Measurements from ENCODE around the gene MAD1L1.

The MAD1L1 gene

DNA sequence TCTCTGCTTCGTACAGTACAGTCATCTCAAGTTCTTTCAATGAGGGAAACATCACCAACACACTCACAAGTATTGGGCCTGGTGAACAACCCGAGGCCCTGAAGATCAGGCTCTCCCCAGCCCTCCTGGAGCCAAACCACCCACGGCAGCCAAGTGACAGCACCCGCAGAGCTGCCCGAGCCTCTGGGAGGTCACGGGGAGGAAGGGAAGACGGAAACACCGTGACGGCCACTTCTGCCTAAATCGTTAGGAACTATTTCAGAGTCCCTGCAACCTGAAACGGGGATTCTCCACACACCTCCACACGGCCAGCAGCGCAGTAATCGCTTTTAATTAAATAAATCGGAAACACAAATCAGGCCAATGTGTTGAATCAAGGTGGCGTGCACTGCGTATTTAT, 222.6 kb downstream of the MAD1L1 start:
- Histone ChIP-seq H3K27me3 (ENCODE audit: control insufficient read depth, insufficient read depth, low read length) (no peaks in the 10 kb centered on the region), H3K36me3 (ENCODE audit: control insufficient read depth, insufficient read depth, low read length) (peaks cover 2% of the 10 kb centered on the region), H3K9ac (ENCODE audit: low read length) (no peak overlapping the region), H3K27ac (ENCODE audit: low read depth, low read length) (no peak overlapping the region), H3K4me3 (ENCODE audit: low read length) (no peak overlapping the region), H3K4me1 (ENCODE audit: control insufficient read depth, insufficient read depth, low read length) (no peaks in the 10 kb centered on the region)

GRCh38 chr7:2009541-2010001, 223.2 kb downstream of the MAD1L1 start:
- H3K9ac ChIP-seq (ENCODE audit: low read length) = no peak overlapping the region
- no peak overlapping the region for H3K4me3 ChIP-seq (ENCODE audit: low read length)
- no peaks in the 10 kb centered on the region for H3K4me1 ChIP-seq (ENCODE audit: control insufficient read depth, insufficient read depth, low read length)
- H3K27ac ChIP-seq (ENCODE audit: low read depth, low read length) = no peak overlapping the region
- H3K27me3 ChIP-seq (ENCODE audit: control insufficient read depth, insufficient read depth, low read length) = no peaks in the 10 kb centered on the region
- peaks cover 2% of the 10 kb centered on the region for H3K36me3 ChIP-seq (ENCODE audit: control insufficient read depth, insufficient read depth, low read length)

DNA sequence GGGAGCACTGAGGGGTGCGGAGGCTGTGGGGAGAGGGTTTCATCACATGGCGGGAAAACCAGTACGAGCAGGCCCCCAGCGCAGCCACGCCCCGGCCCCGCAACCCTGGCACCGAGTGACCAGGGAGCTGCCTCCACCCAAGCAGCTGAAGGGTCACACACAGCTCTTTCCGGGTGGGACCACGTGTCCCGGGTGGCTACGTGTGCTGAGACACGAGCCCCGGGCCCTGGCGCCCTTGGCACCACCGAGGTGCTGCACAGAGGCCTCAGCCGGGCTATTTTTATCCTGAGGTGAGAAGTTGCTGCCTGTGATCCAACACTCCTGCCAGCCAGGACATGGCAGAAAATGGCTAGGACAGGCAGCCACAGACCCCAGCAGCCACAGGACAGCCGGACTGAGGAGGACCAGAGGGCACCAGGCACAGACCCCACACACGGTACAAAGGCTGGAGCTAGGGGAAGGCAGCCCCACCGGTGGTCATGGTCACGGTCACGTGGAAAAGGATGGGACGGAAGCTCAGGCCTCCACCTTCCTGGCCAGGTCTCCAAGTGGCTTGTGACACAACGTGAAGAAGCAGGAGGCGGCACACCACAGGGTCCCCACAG, 223.7 kb downstream of the MAD1L1 start:
- H3K9ac ChIP-seq (ENCODE audit: low read length) = no peak overlapping the region
- peaks cover 2% of the 10 kb centered on the region for H3K36me3 ChIP-seq (ENCODE audit: control insufficient read depth, insufficient read depth, low read length)
- no peaks in the 10 kb centered on the region for H3K27me3 ChIP-seq (ENCODE audit: control insufficient read depth, insufficient read depth, low read length)
- H3K4me1 ChIP-seq (ENCODE audit: control insufficient read depth, insufficient read depth, low read length) = no peaks in the 10 kb centered on the region
- no peak overlapping the region for H3K4me3 ChIP-seq (ENCODE audit: low read length)
- no peak overlapping the region for H3K27ac ChIP-seq (ENCODE audit: low read depth, low read length)

- Histone ChIP-seq H3K27ac (ENCODE audit: low read depth, low read length) (no peak overlapping the region), H3K9ac (ENCODE audit: low read length) (no peak overlapping the region), H3K27me3 (ENCODE audit: control insufficient read depth, insufficient read depth, low read length) (no peaks in the 10 kb centered on the region), H3K4me3 (ENCODE audit: low read length) (no peak overlapping the region), H3K4me1 (ENCODE audit: control insufficient read depth, insufficient read depth, low read length) (no peaks in the 10 kb centered on the region), H3K36me3 (ENCODE audit: control insufficient read depth, insufficient read depth, low read length) (peaks cover 2% of the 10 kb centered on the region)
These were observed 224.4 kb downstream of the MAD1L1 start for GRCh38 chr7:2008101-2008935.

DNA sequence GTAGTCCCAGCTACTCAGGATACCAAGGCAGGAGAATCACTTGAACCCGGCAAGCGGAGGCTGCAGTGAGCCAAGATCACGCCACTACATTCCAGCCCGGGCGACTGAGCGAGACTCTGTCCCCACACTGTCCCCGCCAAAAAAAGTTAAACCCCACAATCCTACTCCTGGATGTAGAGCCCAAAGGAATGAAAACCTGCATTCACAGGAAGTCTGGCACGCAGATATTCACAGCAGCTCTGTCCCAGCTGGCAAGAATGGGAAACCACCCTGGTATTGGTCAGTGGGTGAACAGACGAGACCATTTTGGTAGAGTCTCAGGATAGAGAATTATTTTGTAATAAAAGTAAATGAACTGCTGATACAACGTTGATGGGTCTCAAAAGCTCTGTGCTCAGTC, 225.2 kb downstream of the MAD1L1 start:
- Histone ChIP-seq H3K4me3 (ENCODE audit: low read length) (no peak overlapping the region), H3K27me3 (ENCODE audit: control insufficient read depth, insufficient read depth, low read length) (no peaks in the 10 kb centered on the region), H3K4me1 (ENCODE audit: control insufficient read depth, insufficient read depth, low read length) (no peaks in the 10 kb centered on the region), H3K36me3 (ENCODE audit: control insufficient read depth, insufficient read depth, low read length) (peaks cover 2% of the 10 kb centered on the region), H3K9ac (ENCODE audit: low read length) (no peak overlapping the region), H3K27ac (ENCODE audit: low read depth, low read length) (no peak overlapping the region)

- Histone ChIP-seq H3K4me1 (ENCODE audit: control insufficient read depth, insufficient read depth, low read length) (no peaks in the 10 kb centered on the region), H3K4me3 (ENCODE audit: low read length) (no peak overlapping the region), H3K36me3 (ENCODE audit: control insufficient read depth, insufficient read depth, low read length) (no peaks in the 10 kb centered on the region), H3K9ac (ENCODE audit: low read length) (no peak overlapping the region), H3K27me3 (ENCODE audit: control insufficient read depth, insufficient read depth, low read length) (no peaks in the 10 kb centered on the region), H3K27ac (ENCODE audit: low read depth, low read length) (no peak overlapping the region)
These were observed 225.8 kb downstream of the MAD1L1 start for GRCh38 chr7:2006921-2007381.

GRCh38 chr7:2006231-2006771, 226.4 kb downstream of the MAD1L1 start:
- H3K27me3 ChIP-seq (ENCODE audit: control insufficient read depth, insufficient read depth, low read length) = no peaks in the 10 kb centered on the region
- H3K4me3 ChIP-seq (ENCODE audit: low read length) = no peak overlapping the region
- H3K4me1 ChIP-seq (ENCODE audit: control insufficient read depth, insufficient read depth, low read length) = no peaks in the 10 kb centered on the region
- no peak overlapping the region for H3K9ac ChIP-seq (ENCODE audit: low read length)
- no peaks in the 10 kb centered on the region for H3K36me3 ChIP-seq (ENCODE audit: control insufficient read depth, insufficient read depth, low read length)
- H3K27ac ChIP-seq (ENCODE audit: low read depth, low read length) = no peak overlapping the region

DNA sequence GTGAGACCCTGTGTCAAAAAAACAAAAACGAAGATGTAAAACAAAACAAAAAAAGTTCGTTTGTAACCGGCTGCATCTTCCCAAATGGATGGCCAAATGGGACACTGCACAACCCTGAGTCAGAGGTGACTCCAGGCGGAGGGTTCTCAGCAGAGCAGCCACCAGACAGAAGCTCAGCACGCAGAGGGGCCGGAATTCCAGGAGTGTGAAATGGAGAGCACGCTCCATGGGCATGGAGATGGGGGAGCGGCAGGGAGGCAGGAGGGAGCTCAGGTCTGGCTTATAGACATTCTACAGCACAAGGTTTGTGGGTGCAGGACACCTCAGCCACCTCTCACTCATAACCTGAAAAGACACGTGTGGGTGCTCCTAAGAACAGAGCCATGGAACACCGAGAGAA, 227.0 kb downstream of the MAD1L1 start:
- Histone ChIP-seq H3K36me3 (ENCODE audit: control insufficient read depth, insufficient read depth, low read length) (no peaks in the 10 kb centered on the region), H3K4me1 (ENCODE audit: control insufficient read depth, insufficient read depth, low read length) (no peaks in the 10 kb centered on the region), H3K9ac (ENCODE audit: low read length) (no peak overlapping the region), H3K27me3 (ENCODE audit: control insufficient read depth, insufficient read depth, low read length) (no peaks in the 10 kb centered on the region), H3K4me3 (ENCODE audit: low read length) (no peak overlapping the region), H3K27ac (ENCODE audit: low read depth, low read length) (no peak overlapping the region)

DNA sequence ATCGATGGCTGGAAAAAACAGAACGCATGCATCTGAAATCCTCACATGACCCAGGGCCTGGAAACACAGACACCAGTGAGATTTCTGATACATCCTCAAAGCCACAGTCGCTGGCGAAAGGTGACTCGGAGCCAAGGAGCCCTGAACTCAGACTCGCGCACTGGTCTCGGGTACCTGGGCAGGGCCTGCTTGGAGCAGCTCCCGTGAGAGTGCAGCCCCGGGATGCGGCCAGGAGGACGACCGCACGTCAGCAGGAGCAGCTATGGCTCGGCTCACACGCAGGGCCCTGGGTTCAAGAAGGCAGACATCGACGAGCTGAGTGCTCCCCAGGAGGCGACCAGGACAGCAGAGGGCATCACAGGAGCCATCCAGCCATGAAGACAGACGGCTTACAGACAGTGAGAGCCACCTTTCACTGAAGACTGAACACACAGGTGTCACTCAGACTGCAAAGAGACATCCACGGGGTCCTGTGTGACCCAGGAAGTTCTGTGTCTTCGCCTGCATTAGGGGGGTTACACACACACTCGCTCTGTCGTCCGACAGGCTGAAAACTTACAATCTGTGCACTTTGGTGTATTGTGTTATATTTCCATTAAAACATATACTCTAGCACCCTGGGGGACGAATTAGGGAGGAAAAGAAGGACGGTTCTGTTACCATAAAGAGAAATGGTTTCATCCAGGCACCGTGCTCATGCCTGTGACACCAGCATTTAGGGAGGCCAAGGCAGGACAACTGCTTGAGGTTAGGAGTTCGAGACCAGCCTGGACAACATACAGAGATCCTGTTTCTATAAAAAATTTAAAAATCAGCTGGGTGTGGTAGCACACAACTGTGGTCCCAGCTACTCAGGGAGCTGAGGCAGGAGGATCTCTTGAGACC, 227.7 kb downstream of the MAD1L1 start:
- no peaks in the 10 kb centered on the region for H3K36me3 ChIP-seq (ENCODE audit: control insufficient read depth, insufficient read depth, low read length)
- no peak overlapping the region for H3K9ac ChIP-seq (ENCODE audit: low read length)
- H3K4me1 ChIP-seq (ENCODE audit: control insufficient read depth, insufficient read depth, low read length) = no peaks in the 10 kb centered on the region
- H3K27ac ChIP-seq (ENCODE audit: low read depth, low read length) = no peak overlapping the region
- H3K4me3 ChIP-seq (ENCODE audit: low read length) = no peak overlapping the region
- H3K27me3 ChIP-seq (ENCODE audit: control insufficient read depth, insufficient read depth, low read length) = no peaks in the 10 kb centered on the region

DNA sequence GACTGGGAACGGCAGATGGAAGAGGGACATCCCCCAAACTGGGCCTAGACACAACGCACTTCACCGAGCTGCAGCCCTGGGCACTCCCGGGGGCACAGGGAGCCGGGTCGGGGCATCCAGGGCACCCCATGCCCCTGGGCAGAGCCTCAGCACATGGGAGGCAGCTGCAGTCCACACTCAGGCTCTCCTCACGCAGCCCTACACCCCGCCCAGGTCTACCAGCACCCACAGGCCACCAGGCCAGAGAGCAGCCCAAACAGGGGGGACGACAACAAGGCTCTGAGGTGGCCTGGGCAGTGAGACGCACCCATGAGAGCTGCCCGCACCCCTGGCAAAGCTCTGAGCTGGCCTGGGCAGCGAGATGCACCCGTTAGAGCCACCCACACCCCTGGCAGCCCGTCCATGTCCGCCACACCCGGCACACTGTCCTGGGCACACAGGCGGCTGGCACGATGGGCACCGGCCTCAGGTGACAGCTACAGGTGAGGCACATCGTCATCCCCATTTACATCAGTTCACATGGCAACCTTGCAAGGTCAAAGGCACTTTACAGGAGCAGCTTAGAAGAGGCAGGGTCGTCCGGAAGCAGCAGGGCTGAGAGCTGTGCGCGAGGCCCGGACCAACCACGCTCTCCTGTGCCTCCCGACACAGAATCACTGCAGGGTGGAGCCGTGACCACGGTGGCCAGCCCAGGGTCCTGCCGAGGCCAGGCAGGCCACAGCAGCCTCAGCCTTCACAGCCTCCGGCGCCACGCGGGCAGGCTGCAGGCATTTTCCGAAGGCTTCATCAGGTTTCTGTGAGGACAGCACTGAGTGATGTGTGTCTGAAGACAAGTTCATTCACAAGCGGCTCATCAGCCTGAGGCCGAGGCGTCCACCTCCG, 228.6 kb downstream of the MAD1L1 start:
- Histone ChIP-seq H3K4me1 (ENCODE audit: control insufficient read depth, insufficient read depth, low read length) (no peaks in the 10 kb centered on the region), H3K9ac (ENCODE audit: low read length) (no peak overlapping the region), H3K4me3 (ENCODE audit: low read length) (no peak overlapping the region), H3K27me3 (ENCODE audit: control insufficient read depth, insufficient read depth, low read length) (no peaks in the 10 kb centered on the region), H3K27ac (ENCODE audit: low read depth, low read length) (no peak overlapping the region), H3K36me3 (ENCODE audit: control insufficient read depth, insufficient read depth, low read length) (no peaks in the 10 kb centered on the region)

DNA sequence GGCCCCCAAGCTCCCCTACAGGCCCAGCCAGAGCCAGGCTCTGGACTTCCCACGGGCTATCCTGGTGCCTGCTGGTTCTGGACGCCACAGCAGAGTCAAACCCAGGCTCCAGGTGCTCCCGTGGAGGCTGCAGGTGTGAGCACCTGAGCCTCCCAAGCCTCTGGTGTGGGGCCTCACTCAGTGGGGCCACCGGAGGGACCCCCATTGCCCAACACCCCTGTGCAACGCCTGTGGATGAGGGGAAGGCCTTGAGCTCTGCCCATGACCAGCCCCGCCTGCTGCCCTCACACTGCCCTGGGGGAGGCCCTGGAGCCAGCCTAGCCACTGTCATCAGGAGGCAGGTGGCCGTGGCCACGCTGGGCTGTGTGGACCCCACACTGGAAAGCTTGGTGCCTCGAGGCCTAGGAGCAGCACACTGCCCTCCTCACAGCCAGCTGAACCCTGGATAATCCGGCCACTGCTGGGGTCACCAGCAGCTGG, 229.3 kb downstream of the MAD1L1 start:
- Histone ChIP-seq H3K36me3 (ENCODE audit: control insufficient read depth, insufficient read depth, low read length) (no peaks in the 10 kb centered on the region), H3K4me1 (ENCODE audit: control insufficient read depth, insufficient read depth, low read length) (no peaks in the 10 kb centered on the region), H3K27ac (ENCODE audit: low read depth, low read length) (no peak overlapping the region), H3K27me3 (ENCODE audit: control insufficient read depth, insufficient read depth, low read length) (no peaks in the 10 kb centered on the region), H3K4me3 (ENCODE audit: low read length) (no peak overlapping the region), H3K9ac (ENCODE audit: low read length) (no peak overlapping the region)

Measured in rectal smooth muscle tissue (tissue), 1 donor.